IMR-90 (cell line): ENCODE measurements around the gene PSMD2. TPM values are rescaled to one million over a fixed set of nuclear protein-coding genes. Genes with fewer than 3 reads are reported as not detected.
A peak's percentile ranks its signal among the peaks of the same experiment; 100 is the strongest.

ENCODE experiments used
- ATAC-seq: fragments of 200-7000 bp; cut with Tn5 transposase; 2 replicates; pipeline ENCODE4 v1.9.1; 2020; ENCODE audit warnings: low read depth, mild to moderate bottlenecking, moderate library complexity
- BruUV-seq: library from RNA; stranded (reverse); fragments of 400-500 nt; replicated peaks from 2 replicates; lab custom pipeline; 2021; lab: Mats Ljungman, UMichigan
- CTCF ChIA-PET: fragments of 300-600 bp; formaldehyde crosslinking; extraction: SDS; loops from one replicate; lab custom pipeline; 2021; ENCODE audit warnings: antibody characterized with exemption; lab: Yijun Ruan, JAX
- POLR2A ChIA-PET: fragments of 300-600 bp; sonication (Branson Sonifier 250); formaldehyde crosslinking; loops from one replicate; lab custom pipeline; 2022; ENCODE audit warnings: antibody characterized with exemption; ENCODE audit not compliant: unreplicated experiment; lab: Charles Lee
- DNase-seq: peaks from one replicate; pipeline ENCODE4 v3.0.0; 2013
- H2AFZ ChIP-seq: replicated peaks from 2 replicates; pipeline ENCODE3; 2013; ENCODE audit warnings: low read length, mild to moderate bottlenecking; ENCODE audit not compliant: poor library complexity
- H2AK5ac ChIP-seq: 2 replicates; pipeline ENCODE4 v1.6.1; 2013; ENCODE audit warnings: low read depth, low read length, inconsistent platforms
- H2AK9ac ChIP-seq: replicated peaks from 2 replicates; pipeline ENCODE3; 2013; ENCODE audit warnings: mild to moderate bottlenecking, low read depth, low read length, moderate library complexity; ENCODE audit not compliant: poor library complexity
- H2BK120ac ChIP-seq: 2 replicates; pipeline ENCODE4 v1.6.1; 2013; ENCODE audit warnings: low read depth, low read length, inconsistent platforms
- H2BK15ac ChIP-seq: 3 replicates; pipeline ENCODE4 v1.6.1; 2013; ENCODE audit warnings: low read depth, low read length, inconsistent platforms
- H2BK20ac ChIP-seq: 2 replicates; pipeline ENCODE4 v1.6.1; 2013; ENCODE audit warnings: low read depth, mild to moderate bottlenecking, inconsistent platforms, low read length, moderate library complexity
- H2BK5ac ChIP-seq: 2 replicates; pipeline ENCODE4 v1.6.1; 2013; ENCODE audit warnings: mild to moderate bottlenecking, low read depth, low read length, inconsistent platforms; ENCODE audit not compliant: poor library complexity, severe bottlenecking
- H3K14ac ChIP-seq: replicated peaks from 2 replicates; pipeline ENCODE4 v1.6.1; 2013; ENCODE audit warnings: low read depth, low read length, inconsistent platforms
- H3K18ac ChIP-seq: 2 replicates; pipeline ENCODE4 v1.6.1; 2013; ENCODE audit warnings: low read depth, low read length, control low read depth
- H3K23ac ChIP-seq: 2 replicates; pipeline ENCODE4 v1.6.1; 2013; ENCODE audit warnings: low read depth, low read length, inconsistent platforms
- H3K27ac ChIP-seq: 2 replicates; pipeline ENCODE4 v1.5.1; 2013; ENCODE audit warnings: mild to moderate bottlenecking, control low read depth, low read length; ENCODE audit not compliant: insufficient read depth
- H3K27me3 ChIP-seq: 2 replicates; pipeline ENCODE4 v1.6.1; 2013; ENCODE audit warnings: low read length; ENCODE audit not compliant: control insufficient read depth, insufficient read depth
- H3K36me3 ChIP-seq: 2 replicates; pipeline ENCODE4 v1.6.1; 2013; ENCODE audit warnings: low read length, mixed read lengths; ENCODE audit not compliant: control insufficient read depth, insufficient read depth
- H3K4ac ChIP-seq: 2 replicates; pipeline ENCODE4 v1.6.1; 2013; ENCODE audit warnings: low read depth, low read length, inconsistent platforms
- H3K4me1 ChIP-seq: 2 replicates; pipeline ENCODE4 v1.6.1; 2013; ENCODE audit warnings: low read length, mixed read lengths; ENCODE audit not compliant: control insufficient read depth, insufficient read depth
- H3K4me2 ChIP-seq: 2 replicates; pipeline ENCODE4 v1.6.1; 2013; ENCODE audit warnings: low read depth, mild to moderate bottlenecking, control low read depth, low read length, moderate library complexity
- H3K4me3 ChIP-seq: 2 replicates; pipeline ENCODE4 v1.5.1; 2013; ENCODE audit warnings: low read depth, mild to moderate bottlenecking, control low read depth, low read length, moderate library complexity; ENCODE audit not compliant: insufficient read depth
- H3K56ac ChIP-seq: 2 replicates; pipeline ENCODE4 v1.6.1; 2013; ENCODE audit warnings: low read length, inconsistent platforms; ENCODE audit not compliant: insufficient read depth; ENCODE audit errors: extremely low read depth
- H3K79me1 ChIP-seq, 2 experiments: 2 replicates each; pipeline ENCODE4 v1.6.1; 2013; ENCODE audit warnings: low read length in 2 of 2, inconsistent platforms in 1 of 2, low read depth in 1 of 2
- H3K9ac ChIP-seq: 2 replicates; pipeline ENCODE4 v1.6.1; 2013; ENCODE audit warnings: low read depth, low read length, control low read depth
- H3K9me1 ChIP-seq: 2 replicates; pipeline ENCODE4 v1.6.1; 2013; ENCODE audit warnings: low read length, inconsistent platforms; ENCODE audit not compliant: insufficient read depth
- H3K9me3 ChIP-seq: 2 replicates; pipeline ENCODE4 v1.6.1; 2013; ENCODE audit warnings: low read length; ENCODE audit not compliant: control insufficient read depth, insufficient read depth
- H4K20me1 ChIP-seq: 2 replicates; pipeline ENCODE4 v1.6.1; 2013; ENCODE audit warnings: low read length, inconsistent platforms; ENCODE audit not compliant: insufficient read depth
- H4K5ac ChIP-seq: 2 replicates; pipeline ENCODE4 v1.6.1; 2013; ENCODE audit warnings: mild to moderate bottlenecking, low read depth, low read length, control low read depth
- H4K8ac ChIP-seq, 2 experiments: 2 replicates each; pipeline ENCODE4 v1.6.1; 2013; ENCODE audit warnings: low read depth in 2 of 2, low read length in 2 of 2, control low read depth in 1 of 2, inconsistent platforms in 1 of 2
- H4K91ac ChIP-seq: 2 replicates; pipeline ENCODE4 v1.6.1; 2013; ENCODE audit warnings: low read depth, low read length, inconsistent platforms; ENCODE audit not compliant: insufficient read depth
- BHLHE40 ChIP-seq: fragments of 150-350 bp; IDR thresholded peaks from 2 replicates; pipeline ENCODE4 v1.6.1; 2016; ENCODE audit warnings: mild to moderate bottlenecking, low read depth, low read length
- CEBPB ChIP-seq: IDR thresholded peaks from 2 replicates; pipeline ENCODE4 v1.6.1; 2012; ENCODE audit warnings: low read depth, low read length, improper control_type of control experiment
- CHD1 ChIP-seq: IDR thresholded peaks from 2 replicates; pipeline ENCODE4 v1.6.1; 2012; ENCODE audit warnings: low read depth, low read length, improper control_type of control experiment
- MAFK ChIP-seq: IDR thresholded peaks from 2 replicates; pipeline ENCODE4 v1.6.1; 2012; ENCODE audit warnings: low read depth, low read length, improper control_type of control experiment
- MAZ ChIP-seq: IDR thresholded peaks from 2 replicates; pipeline ENCODE4 v1.6.1; 2012; ENCODE audit warnings: low read depth, mild to moderate bottlenecking, low read length, improper control_type of control experiment, moderate library complexity, borderline replicate concordance
- MXI1 ChIP-seq: IDR thresholded peaks from 2 replicates; pipeline ENCODE4 v1.6.1; 2012; ENCODE audit warnings: low read depth, mild to moderate bottlenecking, low read length, moderate library complexity, borderline replicate concordance
- NFE2L2 ChIP-seq: fragments of 150-350 bp; IDR thresholded peaks from 2 replicates; pipeline ENCODE4 v1.6.1; 2016; ENCODE audit warnings: low read depth, mild to moderate bottlenecking, low read length
- POLR2A ChIP-seq: IDR thresholded peaks from 2 replicates; pipeline ENCODE4 v1.6.1; 2012; ENCODE audit warnings: mild to moderate bottlenecking, low read depth, low read length
- RAD21 ChIP-seq: IDR thresholded peaks from 2 replicates; pipeline ENCODE4 v1.6.1; 2012; ENCODE audit warnings: low read length, improper control_type of control experiment
- RCOR1 ChIP-seq: IDR thresholded peaks from 2 replicates; pipeline ENCODE4 v1.6.1; 2012; ENCODE audit warnings: mild to moderate bottlenecking, low read length, improper control_type of control experiment; ENCODE audit not compliant: insufficient replicate concordance
- RFX5 ChIP-seq: IDR thresholded peaks from 2 replicates; pipeline ENCODE4 v1.8.0; 2012; ENCODE audit warnings: low read depth, mild to moderate bottlenecking, low read length, moderate library complexity
- SMC3 ChIP-seq: fragments of 150-350 bp; IDR thresholded peaks from 2 replicates; pipeline ENCODE4 v1.6.1; 2016; ENCODE audit warnings: low read depth, mild to moderate bottlenecking, antibody characterized with exemption, low read length, moderate library complexity
- WGBS, 2 experiments: methylation state at CpG; one replicate each; pipeline versions ENCODE4 v1.1.5 to v1.1.7; 2013; ENCODE audit warnings: missing lambda C conversion rate in 2 of 2; ENCODE audit not compliant: insufficient read length in 1 of 2; ENCODE audit errors: extremely low coverage in 2 of 2; 5-methylcytosine and 5-hydroxymethylcytosine counted together
- dilution Hi-C: fragments of 300-500 bp; cut with HindIII; formaldehyde crosslinking; loops from one replicate; pipeline ENCODE4 v1.14.3; 2018; ENCODE audit warnings: low sequenced_read_pairs; ENCODE audit not compliant: unreplicated experiment
- in situ Hi-C: fragments of 300-500 bp; cut with MboI; formaldehyde crosslinking; loops from 3 replicates; pipeline ENCODE4 v1.14.3; 2019; ENCODE audit warnings: low sequenced_read_pairs, inconsistent platforms, mixed read lengths
- intact Hi-C: fragments of 100-400 bp; cut with micrococcal nuclease; formaldehyde crosslinking; loops from 2 replicates; pipeline ENCODE4 v1.10.0; 2022
- polyA plus RNA-seq, 3 experiments: library from polyadenylated mRNA; depleted of rRNA; stranded (reverse); fragments of >200 nt; gene quantifications; 2 replicates each; pipeline ENCODE4 v1.2.3, GENCODE V29; 2012; ENCODE audit warnings: low replicate concordance in 1 of 3
- total RNA-seq: library from RNA; depleted of rRNA; stranded (reverse); fragments of >200 nt; gene quantifications from 2 replicates; pipeline ENCODE4 v1.2.3, GENCODE V29; 2012
- TF ChIP-seq, protein P1 (sequence below): fragments of 150-350 bp; IDR thresholded peaks from 2 replicates; pipeline ENCODE4 v1.6.1; 2016; ENCODE audit warnings: low read depth, mild to moderate bottlenecking, low read length, moderate library complexity, borderline replicate concordance
- TF ChIP-seq, protein P2 (sequence below): fragments of 150-350 bp; IDR thresholded peaks from 2 replicates; pipeline ENCODE4 v1.6.1; 2017; ENCODE audit warnings: mild to moderate bottlenecking, antibody characterized with exemption, low read length, low read depth

The PSMD2 gene
- total and polyA plus RNA-seq, 2 of the 4 experiments (the other 2 are of a cell fraction), result 514 to 872 TPM

DNA sequence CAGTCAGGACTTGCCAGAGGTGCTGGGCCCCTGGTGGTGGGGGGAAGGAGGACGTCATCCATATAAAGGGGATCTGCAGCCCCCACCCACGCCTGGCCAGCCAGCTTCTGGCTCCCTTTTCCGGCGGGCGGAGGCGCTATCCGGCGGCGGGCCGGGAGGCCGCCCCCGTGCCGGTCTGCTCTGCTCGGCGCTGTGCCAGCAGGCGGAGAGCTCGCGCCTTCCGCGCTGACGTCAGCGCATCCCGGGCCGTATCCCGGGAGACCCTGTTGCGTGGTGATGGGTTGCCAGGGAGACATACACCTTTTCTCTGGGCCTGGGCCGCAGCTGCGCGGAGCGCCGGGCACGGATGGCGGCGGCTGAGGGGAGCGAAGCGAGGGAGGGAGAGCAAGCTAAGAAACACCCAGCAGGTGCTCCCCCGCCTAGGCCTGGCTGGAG, 39.5 kb downstream of the PSMD2 start:
- DNase-seq (peak; percentile 87), ATAC-seq (peak; percentile 22)
- dilution Hi-C loops, result no loop called here
- Histone ChIP-seq H4K20me1 (peaks cover 45% of the 10 kb centered on the region), H2AK5ac (peak overlapping the region; percentile 84), H3K4ac (peak overlapping the region; percentile 62; the same call in 1 of the 2 replicates), H4K5ac (no peak overlapping the region), H2BK5ac (peak overlapping the region; percentile 27), H3K56ac (no peak overlapping the region), H3K9ac (peak overlapping the region; percentile 30; the same call in 1 of the 2 replicates), H3K4me3 (peak overlapping the region; percentile 7; the same call in 1 of the 2 replicates), H2BK15ac (no peak overlapping the region), H3K9me3 (no peaks in the 10 kb centered on the region), H3K4me1 (peaks cover 36% of the 10 kb centered on the region), H2AFZ (peak overlapping the region; percentile 82), H3K14ac (0 out of 2 replicates have a peak overlapping the region, but pooled peaks have one; percentile 19), H3K9me1 (peaks cover 25% of the 10 kb centered on the region), H2BK20ac (0 out of 2 replicates have a peak overlapping the region, but pooled peaks have one; percentile 22), H3K4me2 (peak overlapping the region; percentile 37), H2BK120ac (no peak overlapping the region; the same call in 1 of the 2 replicates), H3K18ac (no peak overlapping the region), H4K91ac (no peak overlapping the region), H3K23ac (peak overlapping the region; percentile 68; the same call in 1 of the 2 replicates), H3K27me3 (no peaks in the 10 kb centered on the region), H2AK9ac (peak overlapping the region; percentile 81), H4K8ac (peak overlapping the region in 1 of 2 experiments; percentile 48; a peak in 1 of 4 replicates), H3K27ac (peak overlapping the region; percentile 24), H3K79me1 (peaks cover 18 to 86% of the 10 kb centered on the region in 2 experiments; a peak in 3 of 4 replicates), H3K36me3 (peaks cover 30% of the 10 kb centered on the region)
- POLR2A ChIA-PET, result interaction anchor here (2.2 kb wide), 1 partner anchor 23 kb away, joined by 5 read pairs; no protein-coding TSS in a partner anchor
- in situ Hi-C loops, result no loop called here
- CTCF ChIA-PET, result interaction anchor here (1.3 kb wide), 1 partner anchor 19 kb away, joined by 3 read pairs; no protein-coding TSS in a partner anchor
- intact Hi-C loops, result no loop called here
- 0% methylated on average over 20 of the region's 37 CpGs; no CpG with 5 or more reads in 1 of the 2 experiments for WGBS, 2 experiments
- BruUV-seq, result no TSS peak
- TF ChIP-seq, protein P1, sequence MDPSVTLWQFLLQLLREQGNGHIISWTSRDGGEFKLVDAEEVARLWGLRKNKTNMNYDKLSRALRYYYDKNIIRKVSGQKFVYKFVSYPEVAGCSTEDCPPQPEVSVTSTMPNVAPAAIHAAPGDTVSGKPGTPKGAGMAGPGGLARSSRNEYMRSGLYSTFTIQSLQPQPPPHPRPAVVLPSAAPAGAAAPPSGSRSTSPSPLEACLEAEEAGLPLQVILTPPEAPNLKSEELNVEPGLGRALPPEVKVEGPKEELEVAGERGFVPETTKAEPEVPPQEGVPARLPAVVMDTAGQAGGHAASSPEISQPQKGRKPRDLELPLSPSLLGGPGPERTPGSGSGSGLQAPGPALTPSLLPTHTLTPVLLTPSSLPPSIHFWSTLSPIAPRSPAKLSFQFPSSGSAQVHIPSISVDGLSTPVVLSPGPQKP, result no peak
- peak; percentile 84 for TF ChIP-seq RFX5
- no peak for TF ChIP-seq CHD1
- TF ChIP-seq BHLHE40, result peak; percentile 39; the same call in 1 of the 2 replicates
- no peak for TF ChIP-seq NFE2L2
- peak; percentile 78 for TF ChIP-seq MAFK
- peak; percentile 11; the same call in 1 of the 2 replicates for TF ChIP-seq SMC3
- TF ChIP-seq CEBPB, result no peak
- no peak for TF ChIP-seq RAD21
- TF ChIP-seq MXI1, result peak; percentile 86
- TF ChIP-seq RCOR1, result no peak
- 0 out of 2 replicates have a peak, but pooled peaks have one; percentile 20 for TF ChIP-seq MAZ
- TF ChIP-seq, protein P2, sequence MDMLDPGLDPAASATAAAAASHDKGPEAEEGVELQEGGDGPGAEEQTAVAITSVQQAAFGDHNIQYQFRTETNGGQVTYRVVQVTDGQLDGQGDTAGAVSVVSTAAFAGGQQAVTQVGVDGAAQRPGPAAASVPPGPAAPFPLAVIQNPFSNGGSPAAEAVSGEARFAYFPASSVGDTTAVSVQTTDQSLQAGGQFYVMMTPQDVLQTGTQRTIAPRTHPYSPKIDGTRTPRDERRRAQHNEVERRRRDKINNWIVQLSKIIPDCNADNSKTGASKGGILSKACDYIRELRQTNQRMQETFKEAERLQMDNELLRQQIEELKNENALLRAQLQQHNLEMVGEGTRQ, result no peak
- TF ChIP-seq POLR2A, result no peak
